Measurements from ENCODE around the gene AGMAT. TPM values are rescaled to one million over a fixed set of nuclear protein-coding genes. Genes with fewer than 3 reads are reported as not detected.

The AGMAT gene
- total and polyA plus RNA-seq, 2 donors (not counting 1 experiment from before 2014, with no cell fraction given), result 0.52 to 1.2 TPM

GRCh38 chr1:15592285-15592684, 7.4 kb upstream of the AGMAT start:
- no peak overlapping the region for H3K9ac ChIP-seq (ENCODE audit: insufficient read depth, low read length)
- no peaks in the 10 kb centered on the region for H3K27me3 ChIP-seq (ENCODE audit: control insufficient read depth, insufficient read depth, low read length)
- no peaks in the 10 kb centered on the region for H3K9me3 ChIP-seq (ENCODE audit: control insufficient read depth, insufficient read depth, low read depth, low read length)
- no peaks in the 10 kb centered on the region for H3K36me3 ChIP-seq (ENCODE audit: control insufficient read depth, insufficient read depth, low read length)
- TF ChIP-seq EZH2 (IDR thresholded peaks at IDR 0.05; ENCODE audit: low read length, missing control alignments) (no peak), CTCF (conservative IDR thresholded peaks at IDR 0.05 in 1 of 2, IDR thresholded peaks at IDR 0.05 in 1 of 2; ENCODE audit: low read depth in 1 of 2, low read length in 2 of 2) (no peak)
- H3K4me1 ChIP-seq (ENCODE audit: control insufficient read depth, extremely low read depth, insufficient read depth, low read length), result no peaks in the 10 kb centered on the region
- H3K4me3 ChIP-seq (replicated peaks in 1 of 4; ENCODE audit: control extremely low read depth in 1 of 4, insufficient read depth in 1 of 4, low read depth in 3 of 4, low read length in 4 of 4), result no peak overlapping the region
- DNase-seq (ENCODE audit: low read depth in 2 of 2), result no peak
- H4K20me1 ChIP-seq (ENCODE audit: control insufficient read depth, extremely low read depth, insufficient read depth, low read length), result no peaks in the 10 kb centered on the region
- no peak overlapping the region for H3K27ac ChIP-seq (ENCODE audit: insufficient read depth, low read length)
- H3K79me2 ChIP-seq (ENCODE audit: control insufficient read depth, insufficient read depth, low read length), result no peaks in the 10 kb centered on the region
- no peak overlapping the region for H2AFZ ChIP-seq (ENCODE audit: low read length)
- H3K4me2 ChIP-seq (ENCODE audit: extremely low read depth, insufficient read depth, low read length), result no peak overlapping the region

- Histone ChIP-seq H3K36me3 (ENCODE audit: control insufficient read depth, insufficient read depth, low read length) (no peaks in the 10 kb centered on the region), H3K4me2 (ENCODE audit: extremely low read depth, insufficient read depth, low read length) (no peak overlapping the region), H3K79me2 (ENCODE audit: control insufficient read depth, insufficient read depth, low read length) (no peaks in the 10 kb centered on the region), H3K27me3 (ENCODE audit: control insufficient read depth, insufficient read depth, low read length) (no peaks in the 10 kb centered on the region), H3K4me1 (ENCODE audit: control insufficient read depth, extremely low read depth, insufficient read depth, low read length) (no peaks in the 10 kb centered on the region), H3K4me3 (replicated peaks in 1 of 4; ENCODE audit: control extremely low read depth in 1 of 4, insufficient read depth in 1 of 4, low read depth in 3 of 4, low read length in 4 of 4) (no peak overlapping the region), H3K27ac (ENCODE audit: insufficient read depth, low read length) (no peak overlapping the region), H2AFZ (ENCODE audit: low read length) (no peak overlapping the region), H4K20me1 (ENCODE audit: control insufficient read depth, extremely low read depth, insufficient read depth, low read length) (no peaks in the 10 kb centered on the region), H3K9me3 (ENCODE audit: control insufficient read depth, insufficient read depth, low read depth, low read length) (no peaks in the 10 kb centered on the region), H3K9ac (ENCODE audit: insufficient read depth, low read length) (no peak overlapping the region)
- no peak for TF ChIP-seq CTCF (conservative IDR thresholded peaks at IDR 0.05 in 1 of 2, IDR thresholded peaks at IDR 0.05 in 1 of 2; ENCODE audit: low read depth in 1 of 2, low read length in 2 of 2)
- TF ChIP-seq EZH2 (IDR thresholded peaks at IDR 0.05; ENCODE audit: low read length, missing control alignments), result no peak
- DNase-seq (ENCODE audit: low read depth in 2 of 2), result no peak
Measured at GRCh38 chr1:15583016-15583706, 1.7 kb downstream of the AGMAT start.

DNA sequence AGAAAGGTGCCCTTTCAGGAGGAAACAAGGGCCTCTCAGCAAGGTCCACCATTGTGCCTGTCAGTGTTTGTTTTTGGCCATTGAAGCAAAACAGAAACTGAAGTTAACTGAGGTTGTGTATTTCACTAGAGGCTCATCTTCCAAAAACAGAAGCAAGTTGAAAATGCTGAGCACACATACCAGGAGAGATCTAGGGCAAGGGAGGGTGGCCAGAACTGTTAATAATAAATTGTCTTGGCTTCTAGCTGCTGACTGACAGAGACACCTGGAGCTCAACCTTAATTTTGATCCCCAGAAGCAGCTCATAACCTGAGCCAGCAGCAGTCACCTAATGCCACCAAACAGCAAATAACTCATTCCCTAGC, 5.2 kb downstream of the AGMAT start:
- TF ChIP-seq CTCF (conservative IDR thresholded peaks at IDR 0.05 in 1 of 2, IDR thresholded peaks at IDR 0.05 in 1 of 2; ENCODE audit: low read depth in 1 of 2, low read length in 2 of 2), result no peak
- no peak for TF ChIP-seq EZH2 (IDR thresholded peaks at IDR 0.05; ENCODE audit: low read length, missing control alignments)
- Histone ChIP-seq H4K20me1 (ENCODE audit: control insufficient read depth, extremely low read depth, insufficient read depth, low read length) (no peaks in the 10 kb centered on the region), H3K79me2 (ENCODE audit: control insufficient read depth, insufficient read depth, low read length) (no peaks in the 10 kb centered on the region), H3K27me3 (ENCODE audit: control insufficient read depth, insufficient read depth, low read length) (no peaks in the 10 kb centered on the region), H3K4me3 (replicated peaks in 1 of 4; ENCODE audit: control extremely low read depth in 1 of 4, insufficient read depth in 1 of 4, low read depth in 3 of 4, low read length in 4 of 4) (no peak overlapping the region), H3K4me2 (ENCODE audit: extremely low read depth, insufficient read depth, low read length) (no peak overlapping the region), H3K4me1 (ENCODE audit: control insufficient read depth, extremely low read depth, insufficient read depth, low read length) (no peaks in the 10 kb centered on the region), H2AFZ (ENCODE audit: low read length) (no peak overlapping the region), H3K27ac (ENCODE audit: insufficient read depth, low read length) (no peak overlapping the region), H3K9me3 (ENCODE audit: control insufficient read depth, insufficient read depth, low read depth, low read length) (no peaks in the 10 kb centered on the region), H3K36me3 (ENCODE audit: control insufficient read depth, insufficient read depth, low read length) (no peaks in the 10 kb centered on the region), H3K9ac (ENCODE audit: insufficient read depth, low read length) (no peak overlapping the region)
- no peak for DNase-seq (ENCODE audit: low read depth in 2 of 2)
